NCI-H1105 (cell line): Measurements from ENCODE around the gene SLC9C2.
A peak's percentile ranks its signal among the peaks of the same experiment; 100 is the strongest.
"Not testable (repeated sequence)": the region's sequence is repeated elsewhere in the genome, so short reads cannot be mapped to it uniquely, and the experiment has no call there.

Experiments
- DNase-seq: peaks from one replicate; lab custom pipeline; 2025; lab: John Stamatoyannopoulos, UW

The SLC9C2 gene

DNA sequence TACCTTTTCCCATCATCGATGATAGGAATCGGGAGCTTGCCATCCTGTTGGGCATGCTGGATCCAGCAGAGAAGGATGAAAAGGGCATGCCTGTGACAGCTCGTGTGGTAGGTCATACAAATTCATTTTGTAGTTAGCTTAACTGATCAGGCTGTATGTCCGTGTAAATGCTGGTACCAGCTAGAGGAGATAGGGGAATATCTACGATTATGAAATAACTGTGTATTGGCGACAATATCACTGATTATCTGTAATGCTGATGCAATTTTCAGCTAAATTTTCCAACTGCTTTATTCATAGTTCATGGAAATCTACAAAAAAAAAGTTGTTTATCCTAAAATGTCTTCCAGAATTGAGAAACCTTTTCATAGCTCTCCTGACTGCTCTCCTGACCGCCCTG is 117.5 kb downstream of the SLC9C2 start:
- no peak for DNase-seq

DNA sequence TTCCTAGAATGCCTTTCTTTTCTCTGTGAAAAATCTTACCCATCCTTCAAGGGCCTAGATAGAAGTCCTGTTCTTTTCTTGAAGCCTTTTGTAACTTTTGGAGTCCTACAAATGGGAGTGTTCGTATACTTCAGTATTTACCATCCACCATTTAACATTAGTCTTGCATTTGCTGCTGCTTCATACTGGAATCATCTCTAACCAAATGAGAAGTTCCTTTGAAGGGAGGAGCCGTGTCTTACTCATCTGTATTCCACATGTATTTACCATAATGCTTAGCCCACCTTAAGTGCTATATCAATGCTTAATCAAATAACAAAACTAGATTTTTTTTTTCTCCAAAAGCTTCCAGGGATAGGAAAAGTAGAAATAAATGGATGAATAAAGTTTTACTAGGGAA is 118.6 kb downstream of the SLC9C2 start:
- no peak for DNase-seq

DNA sequence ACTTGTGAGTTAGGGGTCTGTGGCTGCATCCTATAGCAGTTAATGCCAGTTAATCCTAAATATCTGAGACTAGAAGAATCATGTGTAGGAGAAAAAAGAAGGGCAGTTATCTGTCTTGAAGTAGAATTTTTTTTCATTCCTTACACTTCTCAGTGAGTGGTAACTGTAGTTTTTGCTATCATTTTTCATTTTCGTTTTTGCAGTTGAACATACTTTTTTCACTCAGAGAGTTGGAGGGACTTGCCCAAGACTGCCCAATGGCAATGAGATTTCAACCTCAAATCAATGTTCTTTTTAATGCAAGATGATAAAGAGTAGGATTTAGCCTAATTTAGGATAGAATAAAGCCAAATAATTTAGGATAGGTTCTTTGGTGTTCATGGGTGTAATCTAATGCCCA is 120.2 kb downstream of the SLC9C2 start:
- DNase-seq, result no peak

DNA sequence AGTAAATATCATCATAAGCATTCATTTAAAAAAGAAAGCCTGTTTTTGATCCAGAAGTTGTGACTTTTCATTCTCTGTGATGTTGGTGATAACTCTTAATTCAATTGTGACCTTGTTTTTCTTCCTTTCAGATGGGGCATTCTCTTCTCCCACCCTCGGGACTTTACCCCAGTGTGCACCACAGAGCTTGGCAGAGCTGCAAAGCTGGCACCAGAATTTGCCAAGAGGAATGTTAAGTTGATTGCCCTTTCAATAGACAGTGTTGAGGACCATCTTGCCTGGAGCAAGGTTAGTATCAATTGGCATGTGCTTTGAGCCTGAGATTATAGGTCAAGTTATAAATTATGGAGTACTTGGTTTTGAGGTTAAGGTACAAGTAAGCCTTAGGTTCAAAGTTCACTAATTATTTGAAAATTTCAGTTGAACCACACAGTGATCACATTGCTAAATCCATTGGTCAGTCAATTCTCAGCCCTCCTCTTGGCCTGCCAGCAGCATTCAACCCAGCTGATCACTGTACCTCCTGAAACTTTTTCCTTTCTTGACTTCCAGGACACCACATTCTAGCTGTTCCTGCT is 121.6 kb downstream of the SLC9C2 start:
- DNase-seq, result no peak

DNA sequence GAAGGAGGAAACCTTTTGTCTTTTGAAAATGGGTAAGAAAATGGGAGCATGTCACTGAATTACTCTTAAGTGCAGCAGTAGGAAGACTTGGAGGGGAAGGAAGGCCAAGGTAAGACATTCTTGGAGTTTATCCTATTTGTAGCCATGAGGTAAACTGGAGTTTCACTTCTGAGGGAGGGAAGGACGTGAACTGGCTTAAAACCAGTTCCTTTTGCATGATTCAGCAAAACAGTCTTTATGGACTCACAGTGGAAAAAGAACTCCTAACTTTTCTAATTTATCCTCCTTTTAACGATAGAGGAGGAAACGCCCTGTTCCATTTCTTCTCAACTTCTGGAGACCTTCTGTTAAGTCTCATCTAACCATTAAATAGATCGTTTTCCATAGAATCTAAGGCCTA is 123.2 kb downstream of the SLC9C2 start:
- DNase-seq, result no peak

DNA sequence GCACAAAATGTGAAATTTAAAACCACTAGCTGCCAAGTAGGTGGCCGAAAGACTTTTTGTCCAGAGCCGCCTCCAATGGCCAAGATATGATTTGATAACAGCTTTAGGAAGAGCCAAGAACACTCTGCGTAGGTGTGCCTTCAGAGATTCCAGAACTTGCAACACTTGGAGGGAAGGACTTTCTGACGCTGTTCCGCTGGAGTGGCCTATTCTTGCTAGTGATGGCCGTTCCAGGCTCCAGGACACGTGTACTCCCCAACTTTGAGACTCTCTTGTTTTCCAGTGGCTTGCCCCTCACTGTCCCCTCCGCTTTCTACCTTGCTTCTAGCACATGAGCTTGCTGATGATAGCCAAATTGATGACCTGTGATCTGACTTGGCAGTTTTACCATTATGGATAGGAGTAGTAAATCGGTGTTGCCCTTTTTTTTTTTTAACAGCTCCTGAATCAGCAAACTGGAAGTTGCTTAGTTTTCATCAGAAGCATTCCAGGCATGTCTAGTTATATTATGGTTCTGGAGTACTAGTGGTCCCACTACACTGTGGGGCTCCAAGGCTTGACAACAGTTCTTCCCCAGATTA is 124.7 kb downstream of the SLC9C2 start:
- no peak for DNase-seq

DNA sequence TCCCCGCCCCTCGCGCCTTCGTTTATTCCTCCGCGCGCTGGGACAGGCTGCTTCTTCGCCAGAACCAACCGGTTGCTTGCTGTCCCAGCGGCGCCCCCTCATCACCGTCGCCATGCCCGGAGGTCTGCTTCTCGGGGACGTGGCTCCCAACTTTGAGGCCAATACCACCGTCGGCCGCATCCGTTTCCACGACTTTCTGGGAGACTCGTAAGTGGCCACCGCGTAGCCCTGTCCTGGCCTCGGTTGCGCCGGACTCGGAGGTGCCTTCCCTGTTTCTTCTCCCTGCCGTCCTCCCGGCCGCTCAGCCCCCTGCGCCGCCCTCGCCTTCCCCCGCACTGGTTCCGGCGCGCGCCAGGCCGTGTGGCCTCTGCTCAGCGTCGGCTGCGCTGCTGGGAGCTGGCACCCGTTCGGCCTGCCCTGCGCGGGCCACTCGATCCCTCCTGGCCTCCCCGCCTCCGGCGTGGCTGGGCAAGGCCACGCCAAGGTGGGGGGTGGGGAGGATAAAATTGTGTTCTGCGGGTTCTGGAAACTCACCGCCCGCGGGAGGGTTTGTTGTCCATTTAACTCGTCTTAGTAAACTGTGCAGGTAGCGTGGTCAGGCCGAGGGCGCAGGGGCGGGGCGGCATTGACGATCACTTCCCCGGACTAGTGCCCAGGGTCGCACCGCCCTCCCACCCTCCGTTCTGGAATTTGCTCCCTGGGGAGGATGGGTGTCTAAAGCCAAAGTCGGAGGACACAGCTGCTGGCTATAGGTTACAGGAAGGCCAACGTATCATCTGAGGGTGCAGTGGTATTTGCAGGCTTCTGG is 125.4 kb downstream of the SLC9C2 start, which contains the start of gene PRDX6:
Gene PRDX6, plus strand, starts transcription at position 50 of the 808 bp plus-strand sequence. Its CDS starts 63 bp downstream, at position 113.
- DNase-seq, result peak; percentile 95

DNA sequence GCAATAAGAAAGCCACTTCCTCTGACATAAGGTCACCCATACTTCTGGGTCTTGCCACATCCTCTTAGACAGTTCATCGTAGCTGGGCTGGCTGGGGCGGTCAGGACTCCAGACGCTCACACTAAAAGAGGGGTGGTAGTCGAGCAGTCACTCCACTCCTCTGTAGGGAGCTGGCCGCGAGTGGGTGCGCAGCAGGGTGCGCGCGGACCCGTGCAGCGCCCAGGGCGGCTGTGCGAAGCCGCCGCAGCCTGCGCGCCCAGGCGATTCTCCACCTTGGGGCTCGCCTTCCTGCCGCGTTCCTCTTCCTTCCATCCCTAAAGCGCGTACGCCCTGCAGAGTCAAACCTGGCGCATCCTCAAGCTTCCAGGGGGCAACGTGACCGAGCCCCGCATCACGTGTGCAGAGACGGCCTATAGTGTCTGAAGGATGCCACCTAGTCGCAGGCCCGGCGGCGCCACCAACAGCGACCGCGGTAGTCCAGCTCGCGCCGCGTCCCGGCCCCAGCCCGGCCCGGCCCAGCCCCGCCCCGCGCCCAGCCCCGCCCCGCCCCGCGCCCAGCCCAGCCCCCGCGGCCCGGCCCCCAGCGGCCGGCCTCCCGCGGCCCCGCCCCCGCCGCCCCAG is 126.1 kb downstream of the SLC9C2 start:
- DNase-seq, result peak; percentile 95

DNA sequence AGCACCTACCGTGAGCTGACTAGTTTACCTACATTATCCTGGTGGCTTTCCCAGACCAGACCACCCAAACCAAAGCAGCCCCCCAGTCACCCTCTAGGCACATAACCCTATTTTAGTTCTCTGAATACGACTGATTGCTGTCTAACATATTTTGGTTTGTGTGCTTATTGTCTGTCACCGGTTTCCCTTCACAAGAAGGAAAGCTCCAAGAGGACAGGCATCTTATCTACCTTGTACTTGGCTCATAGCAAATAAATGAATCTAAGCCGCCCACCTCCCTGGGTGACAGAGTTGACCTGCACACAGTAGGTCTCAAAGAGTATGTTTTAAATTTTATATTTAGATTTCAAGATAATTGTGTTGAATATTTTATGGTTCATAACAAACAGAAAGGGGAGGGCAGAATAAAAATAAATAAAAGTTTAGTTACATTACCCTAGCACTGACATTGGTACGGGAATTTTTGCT is 126.6 kb downstream of the SLC9C2 start:
- DNase-seq, result no peak

DNA sequence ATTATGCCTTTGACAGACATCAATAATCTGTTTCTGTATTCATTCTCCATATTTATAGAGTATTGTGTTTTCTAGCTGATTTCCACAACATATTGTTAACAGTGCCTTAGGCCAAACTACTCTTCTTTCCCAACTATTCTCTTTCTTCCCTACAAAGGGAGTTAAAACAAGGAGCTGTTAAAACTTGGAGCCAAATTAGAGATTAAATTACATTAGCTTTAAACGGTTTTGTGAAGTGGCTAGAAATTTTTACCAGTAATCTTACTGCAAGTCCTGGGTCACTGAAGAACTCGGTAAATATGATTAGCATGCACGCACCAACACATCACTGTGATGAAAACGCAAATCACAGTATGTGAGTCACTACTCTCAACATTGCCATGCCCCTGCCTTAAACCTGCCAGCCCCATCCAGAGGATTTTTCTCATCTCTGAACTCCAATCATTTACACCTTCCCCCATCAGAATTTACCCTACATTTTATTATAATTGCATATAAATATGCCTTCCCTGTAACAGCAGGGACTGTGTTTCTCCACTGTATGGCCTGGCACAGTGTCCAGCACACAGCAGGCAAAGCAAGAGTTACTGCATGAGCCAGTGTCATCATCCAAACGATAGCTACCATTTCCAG is 127.2 kb downstream of the SLC9C2 start:
- DNase-seq, result no peak

DNA sequence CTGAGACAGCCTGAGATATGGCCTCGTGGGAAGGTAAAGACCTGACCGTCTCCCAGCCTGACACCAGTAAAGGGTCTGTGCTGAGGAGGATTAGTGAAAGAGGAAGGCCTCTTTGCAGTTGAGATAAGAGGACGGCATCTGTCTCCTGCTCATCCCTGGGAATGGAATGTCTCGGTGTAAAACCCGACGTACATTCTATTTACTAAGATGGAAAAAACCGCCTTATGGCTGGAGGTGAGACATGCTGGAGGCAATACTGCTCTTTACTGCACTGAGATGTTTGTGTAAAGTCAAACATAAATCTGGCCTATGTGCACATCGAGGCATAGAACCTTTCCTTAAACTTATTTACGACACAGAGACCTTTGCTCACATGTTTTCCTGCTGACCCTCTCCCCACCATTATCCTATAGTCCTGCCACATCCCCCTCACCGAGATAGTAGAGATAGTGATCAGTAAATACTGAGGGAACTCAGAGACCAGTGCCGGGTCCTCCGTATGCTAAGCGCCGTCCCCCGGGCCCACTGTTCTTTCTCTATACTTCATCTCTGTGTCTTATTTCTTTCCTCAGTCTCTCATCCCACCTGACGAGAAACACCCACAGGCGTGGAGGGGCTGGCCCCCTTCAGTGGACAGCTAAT is 128.0 kb downstream of the SLC9C2 start:
- DNase-seq, result not testable (repeated sequence)

DNA sequence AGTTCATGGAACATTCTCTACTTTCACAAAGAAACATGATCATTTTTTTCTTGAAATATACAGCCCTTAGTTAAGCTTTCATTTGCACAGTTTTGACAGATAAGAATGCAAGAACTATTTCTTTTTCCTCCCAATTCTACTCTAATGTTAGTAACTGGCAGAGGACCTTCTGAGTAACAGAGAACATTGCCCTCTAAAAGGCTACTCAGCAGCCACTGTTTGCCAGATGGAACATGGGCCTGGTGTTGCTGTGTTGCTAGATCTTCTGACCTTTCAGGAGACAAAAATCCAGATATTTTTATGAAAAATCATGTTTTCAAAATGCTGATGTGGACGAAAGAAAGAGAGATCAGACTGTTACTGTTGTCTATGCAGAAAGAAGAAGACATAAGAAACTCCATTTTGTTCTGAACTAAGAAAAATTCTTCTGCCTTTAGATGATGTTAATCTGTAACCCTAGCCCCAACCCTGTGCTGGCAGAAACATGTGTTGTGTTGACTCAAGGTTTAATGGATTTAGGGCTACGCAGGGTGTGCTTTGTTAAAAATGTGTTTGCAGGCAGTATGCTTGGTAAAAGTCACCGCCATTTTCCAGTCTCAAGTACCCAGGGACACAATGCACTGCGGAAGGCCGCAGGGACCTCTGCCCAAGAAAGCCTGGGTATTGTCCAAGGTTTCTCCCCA is 128.6 kb downstream of the SLC9C2 start:
- no peak for DNase-seq

DNA sequence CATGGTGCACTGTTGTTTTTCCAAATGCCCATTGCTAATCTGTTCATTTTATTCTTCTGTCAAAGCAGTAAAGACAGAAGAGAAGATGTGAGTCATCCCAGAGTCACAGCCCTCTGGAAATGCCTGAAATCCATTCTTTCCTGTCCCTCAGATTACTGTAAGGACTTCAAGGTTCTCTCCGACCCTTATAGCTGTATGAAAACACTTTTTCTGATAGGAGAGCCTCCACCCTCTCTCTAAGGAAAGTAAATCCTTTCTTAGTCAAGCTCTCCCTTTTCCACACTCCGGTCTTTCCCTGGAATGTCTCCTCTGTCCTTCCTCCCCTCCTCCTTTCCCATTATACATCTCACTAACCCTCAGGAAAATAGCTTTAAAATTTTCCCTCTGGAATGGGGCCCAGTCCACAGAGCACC is 129.3 kb downstream of the SLC9C2 start:
- no peak for DNase-seq

DNA sequence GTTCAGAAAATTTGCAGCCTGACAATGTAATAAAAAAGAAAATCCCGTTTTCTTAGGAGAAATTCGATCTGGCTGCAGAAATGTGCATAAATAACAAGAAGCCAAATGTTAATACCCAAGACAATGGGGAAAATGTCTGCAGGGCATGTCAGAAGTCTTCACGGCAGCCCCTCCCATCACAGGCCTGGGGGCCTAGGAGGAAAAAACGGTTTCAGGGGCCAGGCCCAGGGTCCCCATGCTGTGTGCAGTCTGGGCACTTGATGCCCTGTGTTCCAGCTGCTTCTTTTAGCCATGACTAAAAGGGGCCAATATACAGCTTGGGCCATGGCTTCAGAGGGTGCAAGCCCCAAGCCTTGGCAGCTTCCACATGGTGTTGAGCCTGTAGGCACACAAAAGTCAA is 132.3 kb downstream of the SLC9C2 start:
- no peak for DNase-seq

DNA sequence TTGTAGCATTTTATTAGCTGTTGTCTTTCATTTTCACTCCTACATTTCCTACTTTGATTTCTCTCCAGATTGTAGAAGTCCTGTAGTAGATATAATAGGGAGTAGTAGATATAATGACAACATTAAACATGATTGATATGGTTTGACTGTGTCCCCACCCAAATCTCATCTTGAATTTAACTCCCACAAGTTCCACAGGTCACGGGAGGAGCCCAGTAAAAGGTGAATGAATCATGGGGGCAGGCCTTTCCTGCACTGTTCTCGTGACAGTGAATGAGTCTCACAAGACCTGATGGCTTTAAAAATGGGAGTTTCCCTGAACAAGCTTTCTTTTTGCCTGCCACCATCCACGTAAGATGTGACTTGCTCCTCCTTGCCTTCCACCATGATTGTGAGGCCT is 133.2 kb downstream of the SLC9C2 start:
- DNase-seq, result no peak

DNA sequence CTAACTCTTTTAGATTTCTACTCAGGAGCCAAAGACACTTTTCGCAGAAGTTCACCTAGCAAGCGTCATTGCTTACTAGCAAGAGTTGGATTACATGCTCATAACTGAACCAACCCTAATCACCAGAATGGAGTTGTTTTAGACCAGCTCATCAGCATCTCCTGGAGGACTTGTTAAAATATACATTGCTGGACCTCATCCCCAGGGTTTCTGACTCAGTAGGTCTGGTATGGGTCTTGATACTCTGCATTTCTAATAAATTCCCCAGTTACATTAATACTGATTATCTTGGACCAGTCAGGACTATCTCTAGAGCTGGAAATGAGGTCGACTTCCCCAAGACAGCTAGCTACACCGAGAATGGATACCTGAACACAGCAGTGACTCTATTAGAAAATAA is 135.4 kb downstream of the SLC9C2 start:
- no peak for DNase-seq

DNA sequence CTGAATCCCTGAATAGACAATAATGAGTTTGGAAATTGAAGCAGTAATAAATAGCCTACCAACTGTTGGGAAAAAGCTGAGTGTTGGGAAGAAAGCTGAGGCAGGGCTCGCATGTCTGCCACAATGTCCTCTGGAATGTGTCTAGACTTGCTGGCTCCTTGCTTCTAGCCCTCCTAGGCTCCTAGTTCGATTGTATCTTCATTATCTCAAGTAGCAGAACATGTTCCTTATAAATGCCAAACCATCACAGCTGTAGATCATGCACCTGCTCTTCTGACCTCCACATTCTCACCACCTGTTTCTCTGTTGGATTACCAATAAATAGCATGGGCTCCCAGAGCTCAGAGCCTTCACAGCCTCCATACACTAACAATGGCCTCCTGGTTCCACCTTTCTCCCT is 138.7 kb downstream of the SLC9C2 start:
- not testable (repeated sequence) for DNase-seq

DNA sequence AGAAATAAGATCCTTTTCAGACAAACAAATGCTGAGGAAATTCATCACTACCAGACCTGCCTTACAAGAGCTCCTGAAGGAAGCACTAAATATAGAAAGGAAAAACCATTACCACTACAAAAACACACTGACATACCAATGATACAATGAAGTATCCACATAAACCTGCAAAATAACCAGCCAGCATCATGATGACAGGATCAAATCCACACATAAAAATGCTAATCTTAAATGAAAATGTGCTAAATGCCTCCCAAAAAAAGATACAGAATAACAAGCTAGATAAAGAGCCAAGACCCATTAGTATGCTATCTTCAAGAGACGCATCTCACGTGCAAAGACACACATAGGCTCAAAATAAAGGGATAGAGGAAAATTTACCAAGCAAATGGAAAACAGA is 140.2 kb downstream of the SLC9C2 start:
- not testable (repeated sequence) for DNase-seq

DNA sequence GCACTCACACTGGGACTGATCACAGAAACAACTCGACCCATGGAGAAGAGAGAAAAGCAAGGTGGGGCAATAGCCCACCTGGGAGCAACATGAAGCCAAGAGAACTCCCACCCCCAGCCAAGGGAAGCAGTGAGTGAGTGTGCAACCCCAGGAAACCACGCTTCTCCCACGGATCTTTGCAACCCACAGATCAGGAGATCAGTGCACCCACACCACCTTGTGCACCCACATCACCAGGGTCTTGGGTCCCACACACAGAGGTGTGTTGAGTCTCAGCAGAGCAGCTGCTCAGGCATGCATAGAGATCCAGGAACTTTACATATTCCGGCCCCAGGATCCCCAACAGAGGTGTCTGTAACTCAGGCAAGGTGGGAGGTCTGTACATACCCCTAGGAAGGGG is 143.0 kb downstream of the SLC9C2 start:
- DNase-seq, result no peak

DNA sequence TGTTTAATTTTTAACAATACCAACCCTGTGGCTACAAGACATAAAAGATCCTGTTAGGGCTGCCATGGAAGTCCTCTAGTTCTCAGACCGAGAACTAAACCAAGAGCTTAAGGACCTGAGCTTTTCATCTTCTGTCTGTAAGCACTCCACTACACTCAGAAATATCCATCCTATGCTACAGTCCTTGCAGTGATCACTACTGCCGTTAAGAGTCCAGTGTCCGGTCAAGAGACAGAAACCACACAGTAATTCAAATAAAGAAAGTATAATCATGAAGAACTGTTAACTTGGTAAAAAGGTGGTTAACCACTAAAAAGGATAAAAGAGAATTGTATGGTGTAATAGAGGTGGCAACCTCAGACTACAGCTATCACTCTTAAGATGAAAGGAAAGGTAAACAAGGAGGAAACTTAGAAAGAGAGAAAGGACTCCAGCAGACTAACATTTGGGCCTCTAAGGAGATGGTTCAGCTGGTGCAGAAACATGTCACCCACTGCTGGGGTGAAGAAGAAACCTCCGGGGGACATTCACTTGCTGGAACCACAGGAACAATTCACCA is 147.8 kb downstream of the SLC9C2 start:
- DNase-seq, result no peak

DNA sequence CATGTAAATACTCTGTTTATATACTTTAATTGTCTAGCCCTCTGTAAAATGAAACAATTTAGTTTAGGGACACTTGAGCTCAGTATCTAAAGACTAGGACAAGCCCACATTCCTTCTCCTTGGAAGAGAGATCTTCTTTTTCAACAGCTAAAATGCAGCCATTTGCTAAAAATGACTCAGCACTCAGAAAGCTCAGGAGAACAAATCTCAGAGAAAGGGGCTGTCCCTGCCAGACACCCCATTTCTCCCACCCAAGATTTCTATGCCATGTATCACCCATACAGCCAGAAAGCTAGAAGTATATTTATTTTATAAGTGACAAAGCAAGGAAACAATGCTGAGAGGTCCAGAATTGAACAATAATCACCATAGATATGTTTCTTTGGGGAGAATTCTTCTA is 148.9 kb downstream of the SLC9C2 start:
- no peak for DNase-seq
